Prostate gland (tissue), 2 donors: ENCODE results near the gene LRRC8B.

ENCODE experiments used
- POLR2AphosphoS5 ChIP-seq: sonication (generic); formaldehyde crosslinking; IDR thresholded peaks from one replicate; pipeline ENCODE4 v1.6.1; 2017; ENCODE audit warnings: antibody characterized with exemption
- TF ChIP-seq, protein P1 (sequence below), 4 experiments: fragments of 200-600 bp in 2 of 4; fragments of 450-650 bp in 2 of 4; sonication (generic) in 2 of 4; IDR thresholded peaks; 1 replicate in 3 of 4; 2 replicates in 1 of 4; pipeline ENCODE4 v1.5.1; 2016 to 2019; ENCODE audit warnings: antibody characterized with exemption in 4 of 4, mild to moderate bottlenecking in 2 of 4, moderate library complexity in 2 of 4

DNA sequence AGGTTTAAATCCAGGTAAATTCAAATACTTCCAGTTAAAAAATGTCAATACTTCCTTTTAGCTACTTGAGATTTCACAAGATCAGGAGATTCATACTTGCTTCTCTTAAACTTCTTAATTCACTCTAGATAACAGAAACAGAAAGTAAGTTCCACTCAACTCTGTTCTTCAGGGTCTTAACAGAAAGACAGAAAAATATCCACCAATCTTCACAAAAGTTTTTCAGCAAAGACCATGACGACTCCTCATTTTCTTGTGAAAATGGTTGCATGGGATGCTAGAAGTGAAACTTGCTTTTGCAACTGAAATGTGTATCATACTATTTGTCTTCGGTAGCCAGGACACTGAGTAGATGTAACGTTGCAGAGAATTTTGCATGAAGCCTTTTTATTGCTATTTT lies 96.0 kb downstream of the LRRC8B start:
- TF ChIP-seq, protein P1, sequence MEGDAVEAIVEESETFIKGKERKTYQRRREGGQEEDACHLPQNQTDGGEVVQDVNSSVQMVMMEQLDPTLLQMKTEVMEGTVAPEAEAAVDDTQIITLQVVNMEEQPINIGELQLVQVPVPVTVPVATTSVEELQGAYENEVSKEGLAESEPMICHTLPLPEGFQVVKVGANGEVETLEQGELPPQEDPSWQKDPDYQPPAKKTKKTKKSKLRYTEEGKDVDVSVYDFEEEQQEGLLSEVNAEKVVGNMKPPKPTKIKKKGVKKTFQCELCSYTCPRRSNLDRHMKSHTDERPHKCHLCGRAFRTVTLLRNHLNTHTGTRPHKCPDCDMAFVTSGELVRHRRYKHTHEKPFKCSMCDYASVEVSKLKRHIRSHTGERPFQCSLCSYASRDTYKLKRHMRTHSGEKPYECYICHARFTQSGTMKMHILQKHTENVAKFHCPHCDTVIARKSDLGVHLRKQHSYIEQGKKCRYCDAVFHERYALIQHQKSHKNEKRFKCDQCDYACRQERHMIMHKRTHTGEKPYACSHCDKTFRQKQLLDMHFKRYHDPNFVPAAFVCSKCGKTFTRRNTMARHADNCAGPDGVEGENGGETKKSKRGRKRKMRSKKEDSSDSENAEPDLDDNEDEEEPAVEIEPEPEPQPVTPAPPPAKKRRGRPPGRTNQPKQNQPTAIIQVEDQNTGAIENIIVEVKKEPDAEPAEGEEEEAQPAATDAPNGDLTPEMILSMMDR (IDR thresholded peaks at IDR 0.05): no peak
- TF ChIP-seq POLR2AphosphoS5: no peak
